ENCODE results near the gene TRIM44. TPM values are rescaled to one million over a fixed set of nuclear protein-coding genes. Genes with fewer than 3 reads are reported as not detected.
"Not testable (repeated sequence)": the region's sequence is repeated elsewhere in the genome, so short reads cannot be mapped to it uniquely, and the experiment has no call there.

Gene TRIM44
- total RNA-seq, 3 donors from 2014 or later: 31.2 to 47.0 (median 33.1) TPM

- no peak for DNase-seq (ENCODE audit: low spot score in 2 of 2)
- TF ChIP-seq POLR2A (IDR thresholded peaks at IDR 0.05): no peak
- no peak for TF ChIP-seq CTCF (IDR thresholded peaks at IDR 0.05)
- TF ChIP-seq POLR2AphosphoS5 (IDR thresholded peaks at IDR 0.05): no peak
- Histone ChIP-seq H3K9me3 (no peaks in the 10 kb centered on the region), H3K4me3 (no peak overlapping the region), H3K27ac (no peak overlapping the region), H3K36me3 (no peaks in the 10 kb centered on the region), H3K4me1 (no peaks in the 10 kb centered on the region), H3K27me3 (no peaks in the 10 kb centered on the region)
- intact Hi-C loops (cut with DNase I; ENCODE audit: low total_unique reads): no loop called here
Measured at GRCh38 chr11:35711173-35711910, 48.8 kb downstream of the TRIM44 start.

DNA sequence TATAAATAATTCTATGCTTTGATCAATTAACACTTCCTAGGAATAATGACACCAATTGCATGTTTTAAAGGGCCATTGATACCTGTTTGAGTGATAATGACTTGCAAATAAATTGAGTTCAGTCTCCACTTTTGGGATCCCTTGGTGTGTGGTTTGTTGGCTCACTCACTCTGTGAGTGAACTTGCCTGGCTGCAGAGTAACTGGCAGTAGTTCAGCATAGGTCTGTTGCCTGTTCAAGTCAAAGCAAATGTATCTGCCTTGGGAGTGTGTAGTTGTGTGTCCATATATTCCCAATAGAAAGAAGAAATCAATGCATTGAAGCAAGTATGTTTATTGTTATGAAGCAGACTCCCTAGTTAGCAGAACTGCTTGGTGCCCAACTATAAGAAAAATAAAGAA lies 49.3 kb downstream of the TRIM44 start:
- H3K36me3 ChIP-seq: no peaks in the 10 kb centered on the region
- DNase-seq (ENCODE audit: low spot score in 2 of 2): no peak
- H3K27ac ChIP-seq: no peak overlapping the region
- intact Hi-C loops (cut with DNase I; ENCODE audit: low total_unique reads): no loop called here
- H3K27me3 ChIP-seq: no peaks in the 10 kb centered on the region
- no peak overlapping the region for H3K4me3 ChIP-seq
- no peaks in the 10 kb centered on the region for H3K9me3 ChIP-seq
- TF ChIP-seq CTCF (IDR thresholded peaks at IDR 0.05): no peak
- TF ChIP-seq POLR2AphosphoS5 (IDR thresholded peaks at IDR 0.05): no peak
- no peak for TF ChIP-seq POLR2A (IDR thresholded peaks at IDR 0.05)
- no peaks in the 10 kb centered on the region for H3K4me1 ChIP-seq

DNA sequence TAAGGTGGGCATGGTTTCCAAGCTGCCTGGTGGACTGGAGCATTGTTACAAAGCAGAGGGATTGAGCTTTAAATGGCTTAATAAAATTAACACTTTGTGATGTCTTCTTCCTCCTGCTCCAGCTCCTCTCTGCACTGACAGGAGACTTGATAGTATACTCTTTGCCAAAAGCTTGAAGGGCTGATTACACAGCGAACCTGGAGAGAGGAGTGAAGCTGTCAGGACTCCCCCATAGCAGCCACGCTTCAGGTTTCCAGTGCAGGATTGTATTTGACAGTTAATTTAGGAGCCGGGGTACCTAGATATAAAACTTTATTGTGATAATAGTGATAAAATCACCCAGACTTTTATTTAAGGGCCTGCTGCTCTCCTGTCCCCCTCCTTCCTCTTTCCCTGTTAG lies 50.0 kb downstream of the TRIM44 start:
- intact Hi-C loops (cut with DNase I; ENCODE audit: low total_unique reads): no loop called here
- no peak for DNase-seq (ENCODE audit: low spot score in 2 of 2)
- no peaks in the 10 kb centered on the region for H3K27me3 ChIP-seq
- TF ChIP-seq CTCF (IDR thresholded peaks at IDR 0.05) (no peak), POLR2AphosphoS5 (IDR thresholded peaks at IDR 0.05) (no peak), POLR2A (IDR thresholded peaks at IDR 0.05) (no peak)
- H3K4me3 ChIP-seq: no peak overlapping the region
- H3K4me1 ChIP-seq: no peaks in the 10 kb centered on the region
- no peaks in the 10 kb centered on the region for H3K36me3 ChIP-seq
- H3K27ac ChIP-seq: no peak overlapping the region
- no peaks in the 10 kb centered on the region for H3K9me3 ChIP-seq

GRCh38 chr11:35714882-35715627 lies 52.5 kb downstream of the TRIM44 start:
- no peaks in the 10 kb centered on the region for H3K27me3 ChIP-seq
- TF ChIP-seq CTCF (IDR thresholded peaks at IDR 0.05) (no peak), POLR2A (IDR thresholded peaks at IDR 0.05) (no peak), POLR2AphosphoS5 (IDR thresholded peaks at IDR 0.05) (no peak)
- no peaks in the 10 kb centered on the region for H3K36me3 ChIP-seq
- no peaks in the 10 kb centered on the region for H3K4me1 ChIP-seq
- no peaks in the 10 kb centered on the region for H3K9me3 ChIP-seq
- intact Hi-C loops (cut with DNase I; ENCODE audit: low total_unique reads): no loop called here
- H3K4me3 ChIP-seq: no peak overlapping the region
- no peak for DNase-seq (ENCODE audit: low spot score in 2 of 2)
- H3K27ac ChIP-seq: no peak overlapping the region

- H3K36me3 ChIP-seq; H3K4me3 ChIP-seq; H3K4me1 ChIP-seq; H3K9me3 ChIP-seq; H3K27me3 ChIP-seq; DNase-seq (ENCODE audit: low spot score in 2 of 2); H3K27ac ChIP-seq; intact Hi-C loops (cut with DNase I; ENCODE audit: low total_unique reads): not testable (repeated sequence)
Measured at GRCh38 chr11:35715677-35716076, 53.1 kb downstream of the TRIM44 start.

Data from breast epithelium (tissue), 4 donors.